ENCODE data around the gene ESPNL. TPM values are rescaled to one million over a fixed set of nuclear protein-coding genes. Genes with fewer than 3 reads are reported as not detected.
"Not testable (repeated sequence)": the region's sequence is repeated elsewhere in the genome, so short reads cannot be mapped to it uniquely, and the experiment has no call there.

The ESPNL gene, protein sequence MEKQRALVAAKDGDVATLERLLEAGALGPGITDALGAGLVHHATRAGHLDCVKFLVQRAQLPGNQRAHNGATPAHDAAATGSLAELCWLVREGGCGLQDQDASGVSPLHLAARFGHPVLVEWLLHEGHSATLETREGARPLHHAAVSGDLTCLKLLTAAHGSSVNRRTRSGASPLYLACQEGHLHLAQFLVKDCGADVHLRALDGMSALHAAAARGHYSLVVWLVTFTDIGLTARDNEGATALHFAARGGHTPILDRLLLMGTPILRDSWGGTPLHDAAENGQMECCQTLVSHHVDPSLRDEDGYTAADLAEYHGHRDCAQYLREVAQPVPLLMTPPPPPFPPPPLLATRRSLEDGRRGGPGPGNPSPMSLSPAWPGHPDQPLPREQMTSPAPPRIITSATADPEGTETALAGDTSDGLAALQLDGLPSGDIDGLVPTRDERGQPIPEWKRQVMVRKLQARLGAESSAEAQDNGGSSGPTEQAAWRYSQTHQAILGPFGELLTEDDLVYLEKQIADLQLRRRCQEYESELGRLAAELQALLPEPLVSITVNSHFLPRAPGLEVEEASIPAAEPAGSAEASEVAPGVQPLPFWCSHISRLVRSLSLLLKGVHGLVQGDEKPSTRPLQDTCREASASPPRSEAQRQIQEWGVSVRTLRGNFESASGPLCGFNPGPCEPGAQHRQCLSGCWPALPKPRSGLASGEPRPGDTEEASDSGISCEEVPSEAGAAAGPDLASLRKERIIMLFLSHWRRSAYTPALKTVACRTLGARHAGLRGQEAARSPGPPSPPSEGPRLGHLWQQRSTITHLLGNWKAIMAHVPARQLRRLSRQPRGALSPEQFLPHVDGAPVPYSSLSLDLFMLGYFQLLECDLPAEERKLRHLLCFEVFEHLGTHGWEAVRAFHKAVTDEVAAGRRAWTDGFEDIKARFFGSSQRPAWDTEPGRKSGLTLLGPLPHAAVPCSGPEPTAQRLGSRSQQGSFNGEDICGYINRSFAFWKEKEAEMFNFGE
- total RNA-seq (2.9 TPM), polyA plus RNA-seq (ENCODE audit: insufficient read depth in 1 of 8, insufficient read length in 8 of 8, low replicate concordance in 1 of 8) (1 to 10 TPM in 5 of 8 donors, under 1 TPM in 3; 0.75 to 3.6 (median 1.5) TPM)
- long read RNA-seq, donor 1, result 0 reads
- long read RNA-seq, donor 2, result 0 reads
- long read RNA-seq, donor 3, result 0 reads
- long read RNA-seq, donor 4, result 0 reads
- long read RNA-seq, donor 5, result 0 reads
- long read RNA-seq, donor 6, result 0 reads
- long read RNA-seq, donor 7, result 0 reads
- long read RNA-seq, donor 8, result 0 reads
- long read RNA-seq, donor 9, result 0 reads
- long read RNA-seq, donor 10, result 0 reads
- long read RNA-seq, donor 11, partial matches to known transcripts, result 0 of 1 reads
- long read RNA-seq, donor 11, other reads (novel, unspliced or antisense), result 0 of 1 reads

- no peaks in the 10 kb centered on the region for H3K27me3 ChIP-seq (ENCODE audit: control insufficient read depth, insufficient read depth, low read length)
- H3K36me3 ChIP-seq (ENCODE audit: control insufficient read depth, insufficient read depth, low read length), result no peaks in the 10 kb centered on the region
- no peak for DNase-seq
- H3K4me3 ChIP-seq (ENCODE audit: low read length), result no peak within 1 kb of the TSS
- H3K27ac ChIP-seq (ENCODE audit: low read length), result no peak within 1 kb of the TSS
- H3K9me3 ChIP-seq (replicated peaks; ENCODE audit: control insufficient read depth, low read depth, low read length), result no peaks in the 10 kb centered on the region
- H3K4me1 ChIP-seq (ENCODE audit: control insufficient read depth, insufficient read depth, low read length), result peaks cover 4% of the 10 kb centered on the region
- 83% methylated on average over 35 of the region's 38 CpGs for WGBS (ENCODE audit: insufficient coverage)
Observed at GRCh38 chr2:238100049-238100820, at the start of gene ESPNL. Gene ESPNL (plus strand): TSS chr2:238100340. CDS start chr2:238100420, 80 bp downstream.

- H3K27ac ChIP-seq (ENCODE audit: low read length), result no peak overlapping the region
- H3K4me1 ChIP-seq (ENCODE audit: control insufficient read depth, insufficient read depth, low read length), result no peaks in the 10 kb centered on the region
- H3K4me3 ChIP-seq (ENCODE audit: low read length), result no peak overlapping the region
- H3K36me3 ChIP-seq (ENCODE audit: control insufficient read depth, insufficient read depth, low read length), result no peaks in the 10 kb centered on the region
- DNase-seq, result no peak
- H3K9me3 ChIP-seq (replicated peaks; ENCODE audit: control insufficient read depth, low read depth, low read length), result no peaks in the 10 kb centered on the region
- WGBS (ENCODE audit: insufficient coverage), result no CpG with 5 or more reads among the region's 2 CpGs
- H3K27me3 ChIP-seq (ENCODE audit: control insufficient read depth, insufficient read depth, low read length), result peaks cover 2% of the 10 kb centered on the region
Observed at GRCh38 chr2:238053191-238053776, 46.9 kb upstream of the ESPNL start.

DNA sequence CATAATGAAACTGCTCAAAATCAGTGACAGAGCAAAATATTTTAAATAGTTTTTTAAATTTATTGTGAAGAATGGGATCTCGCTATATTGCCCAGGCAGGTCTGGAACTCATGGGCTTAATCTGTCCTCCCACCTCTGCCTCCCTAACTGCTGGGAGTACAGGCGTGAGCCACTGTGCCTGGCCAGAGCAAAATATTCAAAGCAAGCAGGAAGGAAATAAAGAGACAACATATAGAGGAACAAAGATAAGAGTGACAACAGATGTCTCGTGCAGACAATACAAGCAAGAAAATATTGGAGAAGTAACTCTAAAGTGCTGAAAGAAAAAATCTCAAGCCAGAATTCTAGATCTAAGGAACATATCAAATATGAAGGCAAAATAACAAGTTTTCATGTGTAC is 44.3 kb upstream of the ESPNL start:
- WGBS (ENCODE audit: insufficient coverage), result no CpG with 5 or more reads among the region's 3 CpGs
- H3K27ac ChIP-seq (ENCODE audit: low read length), result no peak overlapping the region
- no peaks in the 10 kb centered on the region for H3K9me3 ChIP-seq (replicated peaks; ENCODE audit: control insufficient read depth, low read depth, low read length)
- H3K4me3 ChIP-seq (ENCODE audit: low read length), result no peak overlapping the region
- H3K27me3 ChIP-seq (ENCODE audit: control insufficient read depth, insufficient read depth, low read length), result peaks cover 2% of the 10 kb centered on the region
- peaks cover 9% of the 10 kb centered on the region for H3K4me1 ChIP-seq (ENCODE audit: control insufficient read depth, insufficient read depth, low read length)
- no peak for DNase-seq
- H3K36me3 ChIP-seq (ENCODE audit: control insufficient read depth, insufficient read depth, low read length), result no peaks in the 10 kb centered on the region

DNA sequence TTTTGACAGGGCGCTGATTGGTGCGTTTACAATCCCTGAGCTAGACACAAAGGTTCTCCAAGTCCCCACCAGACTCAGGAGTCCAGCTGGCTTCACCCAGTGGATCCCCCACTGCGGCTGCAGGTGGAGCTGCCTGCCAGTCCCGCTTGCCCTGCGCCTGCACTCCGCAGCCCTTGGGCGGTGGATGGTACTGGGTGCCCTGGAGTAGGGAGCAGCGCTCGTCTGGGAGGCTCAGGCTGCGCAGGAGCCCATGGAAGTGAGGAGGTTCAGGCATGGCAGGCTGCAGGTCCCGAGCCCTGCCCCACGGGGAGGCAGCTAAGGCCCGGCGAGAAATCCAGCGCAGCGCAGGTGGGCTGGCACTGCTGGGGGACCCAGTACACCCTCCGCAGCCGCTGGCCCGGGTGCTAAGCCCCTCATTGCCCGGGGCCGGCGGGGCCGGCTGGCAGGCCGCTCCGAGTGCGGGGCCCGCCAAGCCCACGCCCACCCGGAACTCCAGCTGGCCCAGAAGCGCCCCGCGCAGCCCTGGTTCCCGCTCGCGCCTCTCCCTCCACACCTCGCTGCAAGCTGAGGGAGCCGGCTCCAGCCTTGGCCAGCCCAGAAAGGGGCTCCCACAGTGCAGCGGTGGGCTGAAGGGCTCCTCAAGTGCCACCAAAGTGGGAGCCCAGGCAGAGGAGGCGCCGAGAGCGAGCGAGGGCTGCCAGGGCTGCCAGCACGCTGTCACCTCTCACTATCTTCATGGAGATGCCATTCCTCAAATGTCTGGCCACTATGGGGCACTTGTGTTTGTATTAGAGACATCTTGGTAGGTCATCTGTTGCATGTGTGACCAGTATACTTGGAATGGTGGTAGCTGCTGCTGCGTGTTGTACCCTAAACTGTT is 42.2 kb upstream of the ESPNL start:
- H3K4me3 ChIP-seq (ENCODE audit: low read length); H3K27me3 ChIP-seq (ENCODE audit: control insufficient read depth, insufficient read depth, low read length); H3K9me3 ChIP-seq (replicated peaks; ENCODE audit: control insufficient read depth, low read depth, low read length); H3K27ac ChIP-seq (ENCODE audit: low read length); H3K36me3 ChIP-seq (ENCODE audit: control insufficient read depth, insufficient read depth, low read length); DNase-seq: not testable (repeated sequence)
- WGBS (ENCODE audit: insufficient coverage), result 88% methylated on average over 30 of the region's 44 CpGs
- H3K4me1 ChIP-seq (ENCODE audit: control insufficient read depth, insufficient read depth, low read length), result peaks cover 17% of the 10 kb centered on the region

DNA sequence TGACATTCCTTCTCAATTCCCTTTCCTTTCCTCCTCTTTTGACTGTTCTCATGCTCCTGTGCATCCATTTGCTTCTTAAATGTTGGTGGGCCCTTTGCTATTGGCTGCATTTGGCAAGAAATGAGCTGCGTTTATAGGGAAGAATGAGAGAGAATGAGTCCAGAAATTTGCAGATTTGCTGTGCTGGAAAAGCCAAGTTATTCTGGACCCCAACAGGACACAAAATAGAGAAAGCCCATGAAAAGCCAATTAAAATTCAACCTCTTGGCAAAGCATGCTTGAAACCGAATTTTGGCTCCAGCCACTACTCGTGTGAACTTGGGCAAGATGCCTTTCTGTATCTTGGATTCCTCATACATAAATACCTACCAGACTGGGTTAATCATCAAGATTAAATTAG is 40.6 kb upstream of the ESPNL start:
- Histone ChIP-seq H3K27me3 (ENCODE audit: control insufficient read depth, insufficient read depth, low read length) (peaks cover 2% of the 10 kb centered on the region), H3K36me3 (ENCODE audit: control insufficient read depth, insufficient read depth, low read length) (no peaks in the 10 kb centered on the region), H3K4me3 (ENCODE audit: low read length) (peak overlapping the region; percentile 77), H3K4me1 (ENCODE audit: control insufficient read depth, insufficient read depth, low read length) (peaks cover 22% of the 10 kb centered on the region), H3K27ac (ENCODE audit: low read length) (no peak overlapping the region), H3K9me3 (replicated peaks; ENCODE audit: control insufficient read depth, low read depth, low read length) (no peaks in the 10 kb centered on the region)
- no peak for DNase-seq
- WGBS (ENCODE audit: insufficient coverage), result 77% methylated on average over 2 of the region's 3 CpGs

GRCh38 chr2:238060096-238060541 is 40.0 kb upstream of the ESPNL start:
- Histone ChIP-seq H3K27me3 (ENCODE audit: control insufficient read depth, insufficient read depth, low read length) (peaks cover 2% of the 10 kb centered on the region), H3K27ac (ENCODE audit: low read length) (peak overlapping the region; percentile 78), H3K9me3 (replicated peaks; ENCODE audit: control insufficient read depth, low read depth, low read length) (no peaks in the 10 kb centered on the region), H3K4me1 (ENCODE audit: control insufficient read depth, insufficient read depth, low read length) (peaks cover 22% of the 10 kb centered on the region), H3K36me3 (ENCODE audit: control insufficient read depth, insufficient read depth, low read length) (no peaks in the 10 kb centered on the region), H3K4me3 (ENCODE audit: low read length) (peak overlapping the region; percentile 77)
- 1% methylated on average over 18 of the region's 18 CpGs for whole genome bisulfite sequencing (ENCODE audit: insufficient coverage)
- no peak for DNase-seq

DNA sequence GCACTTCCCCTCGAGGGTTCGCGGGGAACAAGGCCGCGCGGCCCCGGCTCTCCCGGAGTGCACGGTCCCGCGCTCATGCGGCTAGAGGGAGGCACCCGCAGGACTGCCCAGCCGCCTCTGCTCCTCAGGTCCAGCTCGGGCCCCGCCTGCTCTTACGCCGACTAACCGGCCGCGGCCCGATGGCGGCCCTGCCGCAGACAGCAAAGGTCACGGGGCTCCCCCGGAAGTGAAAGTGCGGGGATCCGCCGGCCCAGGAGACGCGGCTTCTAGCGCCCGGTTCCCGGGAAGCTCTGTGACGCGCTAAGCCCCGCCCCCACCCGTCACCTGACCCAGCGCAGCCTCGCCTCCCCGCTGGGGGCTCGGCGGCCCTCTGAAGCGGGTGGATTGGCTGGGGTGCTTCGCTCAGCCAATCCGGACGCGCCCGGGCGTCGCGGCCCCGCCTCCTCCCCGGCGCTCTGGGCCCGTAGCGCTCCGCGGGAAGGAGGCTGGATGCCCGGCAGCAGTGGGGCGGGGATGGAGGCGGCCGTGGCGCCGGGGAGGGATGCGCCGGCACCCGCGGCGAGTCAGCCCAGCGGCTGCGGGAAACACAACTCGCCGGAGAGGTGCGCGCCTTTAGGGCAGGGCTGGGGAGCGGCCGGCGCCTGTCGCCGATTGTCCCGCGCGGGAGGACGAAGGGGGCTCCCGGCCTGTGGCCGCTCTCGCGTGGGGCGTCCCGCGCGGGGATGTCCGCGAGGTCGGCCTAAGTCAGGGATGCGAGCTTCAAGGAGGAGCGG is 39.4 kb upstream of the ESPNL start, which contains the start of gene SCLY:
Gene SCLY, plus strand, starts transcription at position 460 of the 773 bp plus-strand sequence. Its CDS starts 54 bp downstream, at position 514.
- under 1% methylated on average over 78 of the region's 98 CpGs for WGBS (ENCODE audit: insufficient coverage)

More for the DNA sequence above, 39.4 kb upstream of the ESPNL start, which contains the start of gene SCLY:
- peak; percentile 99 for DNase-seq
- peak within 1 kb of the TSS; percentile 88 for H3K4me3 ChIP-seq (ENCODE audit: low read length)
- peaks cover 2% of the 10 kb centered on the region for H3K27me3 ChIP-seq (ENCODE audit: control insufficient read depth, insufficient read depth, low read length)
- peaks cover 22% of the 10 kb centered on the region for H3K4me1 ChIP-seq (ENCODE audit: control insufficient read depth, insufficient read depth, low read length)
- H3K27ac ChIP-seq (ENCODE audit: low read length), result peak within 1 kb of the TSS; percentile 78
- H3K9me3 ChIP-seq (replicated peaks; ENCODE audit: control insufficient read depth, low read depth, low read length), result no peaks in the 10 kb centered on the region
- no peaks in the 10 kb centered on the region for H3K36me3 ChIP-seq (ENCODE audit: control insufficient read depth, insufficient read depth, low read length)
